Adipocyte (in vitro differentiated cells): ENCODE data around the gene NXF1.
A peak's percentile ranks its signal among the peaks of the same experiment; 100 is the strongest.
"Not testable (repeated sequence)": the region's sequence is repeated elsewhere in the genome, so short reads cannot be mapped to it uniquely, and the experiment has no call there.

ENCODE experiments used
- DNase-seq: peaks from one replicate; pipeline ENCODE4 v3.0.0-alpha.2; 2015; ENCODE audit warnings: low read depth
- H3K27me3 ChIP-seq: replicated peaks from 2 replicates; pipeline ENCODE4 v1.7.0; 2013; ENCODE audit warnings: mild to moderate bottlenecking, low read length, moderate library complexity; ENCODE audit not compliant: control insufficient read depth, insufficient read depth
- H3K36me3 ChIP-seq: 2 replicates; pipeline ENCODE4 v1.7.0; 2013; ENCODE audit warnings: low read length, mild to moderate bottlenecking, moderate library complexity; ENCODE audit not compliant: control insufficient read depth, insufficient read depth, severe bottlenecking
- H3K4me1 ChIP-seq: 2 replicates; pipeline ENCODE4 v1.7.0; 2013; ENCODE audit warnings: mild to moderate bottlenecking, low read length, moderate library complexity; ENCODE audit not compliant: control insufficient read depth, insufficient read depth
- H3K4me3 ChIP-seq: 2 replicates; pipeline ENCODE4 v1.7.0; 2013; ENCODE audit warnings: mild to moderate bottlenecking, low read length, moderate library complexity
- H3K9ac ChIP-seq: 2 replicates; pipeline ENCODE4 v1.7.0; 2013; ENCODE audit warnings: mild to moderate bottlenecking, low read length, moderate library complexity
- H3K9me3 ChIP-seq: 2 replicates; pipeline ENCODE4 v1.7.0; 2013; ENCODE audit warnings: mild to moderate bottlenecking, low read length, moderate library complexity; ENCODE audit not compliant: control insufficient read depth

NXF1 gene

DNA sequence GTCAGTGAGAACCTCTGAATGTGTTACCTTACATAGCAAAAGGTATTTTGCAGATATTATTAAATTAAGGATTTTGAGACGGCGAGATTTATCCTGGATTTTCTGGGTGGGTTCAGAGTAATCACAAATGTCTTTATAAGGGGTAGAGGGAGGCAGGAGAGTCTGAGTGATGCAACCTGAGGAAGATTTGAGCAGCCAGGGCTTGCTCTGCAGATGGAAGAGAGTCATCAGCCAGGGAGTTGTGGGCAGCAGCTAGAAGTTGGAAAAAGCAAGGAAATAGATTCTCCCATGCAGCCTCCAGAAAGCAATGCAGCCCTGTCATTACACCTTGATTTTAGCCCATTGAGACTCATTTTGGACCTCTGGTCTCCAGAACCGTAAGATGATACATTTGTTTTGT is 38.2 kb upstream of the NXF1 start:
- Histone ChIP-seq H3K36me3 (no peaks in the 10 kb centered on the region), H3K4me1 (peaks cover 10% of the 10 kb centered on the region), H3K27me3 (no peaks in the 10 kb centered on the region), H3K9me3 (no peaks in the 10 kb centered on the region), H3K9ac (no peak overlapping the region), H3K4me3 (no peak overlapping the region)
- no peak for DNase-seq

- peaks cover 10% of the 10 kb centered on the region for H3K4me1 ChIP-seq
- H3K4me3 ChIP-seq, DNase-seq, H3K27me3 ChIP-seq, H3K9me3 ChIP-seq, H3K36me3 ChIP-seq: not testable (repeated sequence)
- peak overlapping the region; percentile 95 for H3K9ac ChIP-seq
These were observed 37.7 kb upstream of the NXF1 start for GRCh38 chr11:62842891-62843290.

DNA sequence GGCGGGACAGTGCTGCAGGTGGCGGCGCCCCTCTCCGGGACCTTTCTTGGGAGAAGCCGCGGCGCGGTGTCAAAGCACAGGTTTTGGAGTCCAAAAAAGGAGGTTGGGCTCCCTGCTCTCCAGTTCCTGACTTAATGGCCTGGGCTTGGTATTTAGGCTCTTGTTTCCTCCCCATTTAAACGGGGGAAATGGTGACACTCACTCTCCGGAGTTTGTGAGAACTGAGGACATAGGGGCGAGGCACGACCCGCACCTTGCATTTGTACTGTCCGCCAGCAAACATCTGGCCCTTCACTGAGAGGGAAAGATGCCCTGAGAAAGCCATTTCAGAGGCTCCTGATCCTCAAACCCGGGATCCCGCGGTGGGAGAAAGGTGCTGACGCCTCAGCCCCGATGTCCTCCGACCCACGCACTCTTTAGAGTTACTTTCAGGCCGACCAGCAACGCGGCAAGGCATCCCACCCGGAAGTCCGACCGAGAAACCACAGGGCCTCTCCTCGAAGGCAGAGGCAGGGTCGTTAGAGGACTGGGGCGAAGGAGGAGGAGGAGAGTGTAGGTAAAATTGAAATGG is 37.0 kb upstream of the NXF1 start:
- no peaks in the 10 kb centered on the region for H3K27me3 ChIP-seq
- H3K9ac ChIP-seq = peak overlapping the region; percentile 95
- no peaks in the 10 kb centered on the region for H3K9me3 ChIP-seq
- H3K4me3 ChIP-seq = peak overlapping the region; percentile 82
- peak; percentile 44 for DNase-seq
- peaks cover 15% of the 10 kb centered on the region for H3K4me1 ChIP-seq
- H3K36me3 ChIP-seq = peaks cover 4% of the 10 kb centered on the region

GRCh38 chr11:62841361-62842170 is 36.3 kb upstream of the NXF1 start:
- peak overlapping the region; percentile 95 for H3K9ac ChIP-seq
- DNase-seq = peak; percentile 97
- H3K4me1 ChIP-seq = peaks cover 15% of the 10 kb centered on the region
- peaks cover 4% of the 10 kb centered on the region for H3K36me3 ChIP-seq
- peak overlapping the region; percentile 82 for H3K4me3 ChIP-seq
- H3K9me3 ChIP-seq = no peaks in the 10 kb centered on the region
- no peaks in the 10 kb centered on the region for H3K27me3 ChIP-seq

DNA sequence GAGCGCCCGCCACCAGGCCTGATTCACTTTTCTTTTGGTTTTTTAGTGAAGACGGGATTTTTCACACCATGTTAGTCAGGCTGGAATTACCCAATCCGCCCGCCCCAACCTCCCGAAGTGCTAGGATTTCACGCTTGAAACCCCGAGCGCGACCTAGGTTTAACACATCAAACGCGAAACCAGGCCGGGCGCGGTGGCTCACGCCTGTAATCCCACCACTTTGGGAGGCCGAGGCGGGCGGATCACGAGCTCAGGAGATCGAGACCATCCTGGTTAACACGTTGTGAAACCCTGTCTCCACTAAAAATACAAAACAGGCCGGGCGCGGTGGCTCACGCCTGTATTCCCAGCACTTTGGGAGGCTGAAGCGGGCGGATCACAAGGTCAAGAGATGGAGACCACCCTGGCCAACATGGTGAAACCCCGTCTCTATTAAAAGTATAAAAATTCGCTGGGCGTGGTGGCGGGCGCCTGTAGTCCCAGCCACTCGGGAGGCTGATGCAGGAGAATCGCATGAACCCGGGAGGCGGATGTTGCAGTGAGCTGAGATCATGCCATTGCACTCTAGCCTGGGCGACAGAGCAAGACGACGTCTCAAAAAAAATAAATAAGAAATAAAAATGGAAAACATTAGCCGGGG is 35.6 kb upstream of the NXF1 start:
- peak overlapping the region; percentile 92 for H3K9ac ChIP-seq
- peaks cover 15% of the 10 kb centered on the region for H3K4me1 ChIP-seq
- not testable (repeated sequence) for H3K36me3 ChIP-seq, H3K27me3 ChIP-seq, H3K9me3 ChIP-seq
- DNase-seq = peak; percentile 90
- peak overlapping the region; percentile 90 for H3K4me3 ChIP-seq

GRCh38 chr11:62839050-62839945 is 34.1 kb upstream of the NXF1 start, which contains the start of gene WDR74:
Gene WDR74 (minus strand): TSS chr11:62839590. CDS start chr11:62839570, 20 bp downstream.
- peak; percentile 98 for DNase-seq
- H3K4me1 ChIP-seq = peaks cover 15% of the 10 kb centered on the region
- H3K9ac ChIP-seq = peak within 1 kb of the TSS; percentile 92
- H3K36me3 ChIP-seq = peaks cover 25% of the 10 kb centered on the region
- H3K9me3 ChIP-seq = no peaks in the 10 kb centered on the region
- peak within 1 kb of the TSS; percentile 90 for H3K4me3 ChIP-seq
- no peaks in the 10 kb centered on the region for H3K27me3 ChIP-seq

- DNase-seq = no peak
- peaks cover 35% of the 10 kb centered on the region for H3K36me3 ChIP-seq
These were observed 30.1 kb upstream of the NXF1 start for GRCh38 chr11:62835336-62835735.

DNA sequence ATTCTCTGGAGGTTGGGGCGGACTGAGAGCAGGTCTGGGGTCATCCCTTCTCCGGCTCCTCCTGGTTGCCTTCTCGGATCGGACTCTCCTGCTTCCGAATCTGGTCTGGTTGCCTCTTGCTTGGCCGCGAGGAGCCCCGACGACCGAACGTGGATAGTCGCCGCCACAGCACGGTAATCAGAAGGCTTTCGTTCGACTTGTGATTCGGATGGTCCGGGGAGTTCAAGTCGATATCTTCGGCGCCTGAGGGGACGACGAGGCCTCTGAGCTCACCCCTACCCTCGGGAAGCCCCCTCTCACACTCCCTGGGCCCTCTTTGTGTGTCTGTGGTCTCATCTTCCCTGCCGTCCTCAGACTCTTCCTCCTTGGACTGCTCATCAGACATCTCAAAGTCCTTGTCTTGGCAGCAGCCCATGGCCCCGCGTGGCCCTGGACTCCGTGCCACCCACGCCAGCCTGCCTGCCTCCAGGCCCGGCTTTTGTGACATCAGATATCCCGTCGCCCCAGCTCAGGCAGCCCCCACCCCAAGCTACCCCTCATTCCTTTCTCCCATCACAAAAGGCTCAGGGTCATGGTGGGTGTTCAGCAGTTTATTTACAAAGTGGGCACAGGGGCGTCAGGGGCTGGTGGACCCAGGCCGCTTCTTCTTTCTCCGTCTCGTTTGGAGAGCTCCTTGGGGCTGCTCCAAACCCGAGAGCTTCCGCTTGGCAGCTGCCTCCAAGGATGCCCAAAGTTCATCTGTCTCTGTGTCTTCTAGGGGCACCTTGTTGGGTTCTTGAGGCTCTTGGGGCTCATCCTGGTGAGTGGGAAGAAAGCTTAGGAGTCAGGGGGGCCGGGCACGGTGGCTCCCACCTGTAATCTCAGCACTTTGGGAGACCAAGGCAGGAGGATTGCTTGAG is 27.3 kb upstream of the NXF1 start, which contains the start of gene TEX54:
Gene TEX54, minus strand, starts transcription at position 506 of the 899 bp plus-strand sequence.
- Histone ChIP-seq H3K9ac (peak within 1 kb of the TSS; percentile 98), H3K27me3 (no peaks in the 10 kb centered on the region), H3K36me3 (peaks cover 47% of the 10 kb centered on the region), H3K4me1 (peaks cover 23% of the 10 kb centered on the region), H3K9me3 (no peaks in the 10 kb centered on the region), H3K4me3 (peak within 1 kb of the TSS; percentile 97)
- peak; percentile 64 for DNase-seq

More at GRCh38 chr11:62835336-62835735, 30.1 kb upstream of the NXF1 start:
- no peak overlapping the region for H3K4me3 ChIP-seq
- H3K9ac ChIP-seq = no peak overlapping the region
- H3K27me3 ChIP-seq = no peaks in the 10 kb centered on the region
- H3K9me3 ChIP-seq = no peaks in the 10 kb centered on the region
- peaks cover 21% of the 10 kb centered on the region for H3K4me1 ChIP-seq

- peak; percentile 100 for DNase-seq
- Histone ChIP-seq H3K36me3 (peaks cover 54% of the 10 kb centered on the region), H3K4me1 (peaks cover 22% of the 10 kb centered on the region), H3K27me3 (no peaks in the 10 kb centered on the region), H3K9me3 (no peaks in the 10 kb centered on the region), H3K9ac (peak within 1 kb of the TSS; percentile 98), H3K4me3 (peak within 1 kb of the TSS; percentile 97)
These were observed 26.5 kb upstream of the NXF1 start, which contains the start of gene STX5 for GRCh38 chr11:62831520-62832335. Gene STX5 (minus strand): TSS chr11:62832051. CDS start chr11:62831243, 808 bp downstream.
